Stimulated activated CD4-positive, alpha-beta T cell treated with anti-CD3 and anti-CD28 coated beads, Interleukin-12 subunit alpha, Interleukin-12 subunit beta, amount 100 ng/mL, for 4 hours (primary cell): ENCODE results near the gene NUDC.
"Not testable (repeated sequence)": the region's sequence is repeated elsewhere in the genome, so short reads cannot be mapped to it uniquely, and the experiment has no call there.

Experiments used
- DNase-seq: peaks from one replicate; pipeline ENCODE4 v3.0.0-alpha.2; 2020

The NUDC gene

DNA sequence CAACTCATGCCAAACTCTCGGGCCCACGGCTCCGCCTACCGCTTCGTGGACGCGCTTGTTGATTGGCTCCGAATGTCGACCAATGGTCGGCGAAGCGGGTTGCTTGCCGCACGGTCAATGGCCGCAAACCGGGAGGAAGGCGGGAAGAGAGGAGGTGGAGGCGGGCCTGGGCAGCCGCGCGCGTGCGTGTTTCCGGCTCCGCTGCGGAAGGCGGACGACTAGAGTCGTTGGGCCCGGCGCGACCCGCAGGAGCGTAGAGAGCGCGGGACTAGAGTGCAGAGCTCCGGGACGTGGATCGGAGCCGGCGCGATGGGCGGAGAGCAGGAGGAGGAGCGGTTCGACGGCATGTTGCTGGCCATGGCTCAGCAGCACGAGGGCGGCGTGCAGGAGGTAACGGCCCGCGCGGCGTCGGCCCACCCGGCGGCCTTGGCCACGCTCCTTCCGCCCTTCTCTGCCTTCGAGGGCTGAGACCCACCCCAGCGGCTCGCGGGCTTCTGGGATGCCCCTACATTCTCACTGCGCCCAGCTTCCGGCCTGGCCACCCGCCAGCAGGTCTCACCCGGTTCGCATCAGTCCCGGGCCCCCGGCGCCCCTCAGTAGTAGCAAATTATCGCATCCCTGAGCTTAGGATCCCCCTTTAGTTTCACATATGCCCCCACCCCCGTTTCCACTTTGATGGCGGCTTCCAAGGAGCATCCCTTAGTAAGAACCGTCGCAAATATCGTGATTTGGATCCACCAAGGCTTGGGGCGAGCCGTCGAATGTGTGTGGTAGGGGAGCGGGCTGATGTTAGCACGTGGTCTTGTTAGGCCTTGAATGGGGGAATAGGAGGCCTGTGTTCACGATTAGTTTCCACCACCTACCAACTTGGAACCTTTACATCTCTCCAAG, at the start of gene NUDC:
Gene NUDC, plus strand, starts transcription at position 204 of the 891 bp plus-strand sequence. Its CDS starts 106 bp downstream, at position 310.
- peak; percentile 92 for DNase-seq

GRCh38 chr1:26873097-26873496, 48.4 kb upstream of the NUDC start:
- DNase-seq, result not testable (repeated sequence)

GRCh38 chr1:26874896-26875295, 46.6 kb upstream of the NUDC start:
- no peak for DNase-seq

DNA sequence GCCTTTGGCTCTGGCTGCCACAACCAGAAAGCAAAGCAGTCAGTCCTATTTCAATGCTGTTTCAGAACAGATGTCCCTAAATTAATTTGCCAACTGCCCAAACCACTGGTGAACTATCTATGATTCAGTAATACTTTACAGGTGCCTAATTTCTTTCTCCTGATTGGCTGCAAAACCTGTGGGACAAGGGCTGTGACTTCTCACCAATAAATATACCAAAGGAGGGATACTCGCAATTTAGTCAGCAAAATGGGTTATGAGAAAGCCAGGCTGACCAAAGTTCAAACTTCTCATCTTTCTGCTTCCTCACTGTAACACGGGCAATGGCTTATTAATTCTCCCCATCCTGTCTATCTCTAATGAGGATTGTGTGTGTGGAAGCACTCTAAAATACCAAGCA, 44.2 kb upstream of the NUDC start:
- no peak for DNase-seq

- no peak for DNase-seq
These were observed 41.8 kb upstream of the NUDC start for GRCh38 chr1:26879793-26880192.

DNA sequence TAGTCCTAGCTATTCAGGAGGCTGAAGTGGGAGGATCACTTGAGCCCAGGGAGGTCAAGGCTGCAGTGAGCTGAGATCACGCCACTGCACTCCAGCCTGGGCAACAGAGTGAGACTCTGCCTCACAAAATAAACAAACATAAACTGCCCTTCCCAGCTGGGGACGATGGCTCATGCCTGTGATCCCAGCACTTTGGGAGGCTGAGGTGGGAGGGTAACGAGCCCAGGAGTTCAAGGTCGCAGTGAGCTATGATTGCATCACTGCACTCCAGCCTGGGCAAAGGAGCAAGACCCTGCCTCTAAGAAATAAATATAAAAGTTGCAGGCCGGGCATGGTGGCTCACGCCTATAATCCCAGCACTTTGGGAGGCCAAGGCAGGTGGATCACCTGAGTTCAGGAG, 39.9 kb upstream of the NUDC start:
- not testable (repeated sequence) for DNase-seq

- DNase-seq, result no peak
These were observed 38.7 kb upstream of the NUDC start for GRCh38 chr1:26882696-26883463.

GRCh38 chr1:26887125-26887524, 34.4 kb upstream of the NUDC start:
- DNase-seq, result no peak

DNA sequence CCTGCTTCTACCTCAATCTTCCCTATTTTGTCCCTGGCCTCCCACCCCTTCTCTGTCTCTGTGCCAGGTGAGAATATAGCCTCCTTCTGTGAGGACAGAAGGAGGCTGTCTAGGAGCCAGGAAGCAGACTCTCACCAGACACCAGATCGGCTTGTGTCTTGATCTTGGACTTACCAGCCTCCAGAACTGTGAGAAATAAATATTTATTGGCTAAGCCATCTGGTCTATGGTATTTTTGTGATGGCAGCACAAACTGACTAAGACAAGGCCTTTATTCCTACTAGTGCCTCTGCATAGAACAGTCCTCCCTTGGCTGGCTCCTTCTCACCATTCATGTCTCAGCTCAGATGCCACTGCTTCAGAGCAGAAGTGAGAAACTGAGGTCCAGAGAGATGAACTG, 33.3 kb upstream of the NUDC start:
- DNase-seq, result no peak

- peak; percentile 75 for DNase-seq
These were observed 31.7 kb upstream of the NUDC start, which contains the start of gene GPN2 for GRCh38 chr1:26889551-26890466. TSS of gene GPN2 (minus strand) at chr1:26890283. CDS start at chr1:26890096, 187 bp downstream.

DNA sequence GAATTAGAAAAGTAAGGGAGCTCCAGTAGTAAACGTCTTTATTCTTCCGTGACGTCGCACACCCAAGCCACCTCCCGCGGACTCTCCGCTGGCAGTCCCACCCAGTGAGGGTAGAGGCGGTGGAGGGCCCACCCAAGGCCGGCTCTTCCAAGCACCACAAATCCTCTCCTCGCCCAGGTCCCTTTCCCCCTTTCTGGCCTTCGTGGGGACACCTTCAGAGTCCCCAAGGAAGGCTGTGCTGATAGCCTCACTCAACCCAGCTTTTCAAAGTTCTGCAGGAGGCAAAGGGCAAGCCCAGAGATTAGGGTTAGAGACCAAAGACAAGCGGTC, 31.1 kb upstream of the NUDC start:
- no peak for DNase-seq

GRCh38 chr1:26894263-26894662, 27.3 kb upstream of the NUDC start:
- no peak for DNase-seq

GRCh38 chr1:26897351-26897750, 24.2 kb upstream of the NUDC start:
- no peak for DNase-seq

DNA sequence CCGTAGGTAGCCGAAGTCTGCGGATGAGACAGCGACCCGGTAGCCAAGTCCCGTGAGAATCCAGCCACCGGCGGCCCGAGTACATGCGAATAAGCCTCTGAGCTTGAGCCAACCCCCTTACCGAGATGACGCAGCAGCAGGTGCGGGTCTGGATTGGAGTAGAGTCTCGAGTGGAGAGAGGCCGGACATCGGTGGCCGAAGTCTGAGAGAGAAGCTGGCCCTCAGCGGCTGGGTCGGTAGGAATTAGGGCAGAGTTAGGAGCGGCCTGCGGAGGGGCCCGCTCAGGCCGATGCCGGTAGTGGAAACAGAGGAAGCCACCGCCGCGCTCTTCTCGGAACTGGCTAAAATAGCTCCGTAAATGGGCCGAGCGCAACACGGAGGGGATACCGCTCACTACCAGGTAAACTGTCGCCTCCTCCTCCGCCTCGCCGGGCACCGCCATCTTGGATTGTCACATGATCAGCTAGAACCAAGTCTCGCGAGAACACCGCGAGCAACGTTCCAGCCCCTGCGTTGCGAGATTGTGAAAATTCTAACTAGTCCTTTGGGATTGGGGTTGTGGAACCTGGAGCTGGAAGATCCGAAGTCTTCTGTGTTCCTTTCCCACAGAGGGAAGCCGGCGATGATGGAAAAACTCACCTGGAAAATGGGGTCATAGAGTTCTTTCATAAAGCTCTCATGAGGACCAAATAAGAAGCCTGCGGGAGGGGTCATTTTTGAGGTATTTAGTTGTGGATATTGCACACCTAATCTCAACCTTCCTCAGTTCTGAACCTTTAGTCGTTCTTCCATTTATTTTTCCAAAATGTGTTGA, 21.3 kb upstream of the NUDC start, which contains the start of gene GPATCH3:
Gene GPATCH3, minus strand, starts transcription at position 467 of the 814 bp plus-strand sequence. Its CDS starts 25 bp downstream, at position 442.
- DNase-seq, result peak; percentile 83

DNA sequence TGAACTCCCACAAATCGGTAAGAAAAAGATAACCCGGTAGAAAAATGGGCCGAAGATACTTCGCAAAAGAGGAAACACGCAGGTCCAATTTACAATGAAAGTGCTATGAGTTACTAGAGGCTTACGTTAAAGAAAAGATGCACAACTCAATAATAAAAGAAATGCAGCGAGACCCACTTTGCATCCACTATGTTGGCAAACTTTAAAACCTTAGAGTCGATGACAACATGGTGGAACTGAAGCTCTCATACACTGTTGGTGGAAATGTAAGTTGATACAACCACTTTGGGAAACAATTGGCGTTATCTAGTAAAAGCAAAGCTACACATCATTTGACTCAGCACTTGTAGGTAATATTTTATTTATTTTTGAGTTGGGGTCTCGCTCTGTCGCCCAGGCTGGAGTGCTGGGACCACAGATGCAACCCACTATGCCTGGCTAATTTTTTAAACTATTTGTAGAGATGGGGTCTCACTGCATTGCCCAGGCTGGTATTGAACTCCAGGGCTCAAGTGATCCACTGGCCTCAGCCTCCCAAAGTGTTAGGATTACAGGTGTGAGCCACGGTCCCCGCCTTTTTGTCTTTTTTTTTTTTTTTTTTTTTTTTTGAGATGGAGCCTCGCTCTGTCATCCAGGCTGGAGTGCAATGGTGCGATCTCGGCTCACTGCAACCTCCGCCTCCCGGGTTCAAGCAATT, 20.6 kb upstream of the NUDC start:
- DNase-seq, result no peak

GRCh38 chr1:26907071-26907917, 14.2 kb upstream of the NUDC start:
- no peak for DNase-seq

DNA sequence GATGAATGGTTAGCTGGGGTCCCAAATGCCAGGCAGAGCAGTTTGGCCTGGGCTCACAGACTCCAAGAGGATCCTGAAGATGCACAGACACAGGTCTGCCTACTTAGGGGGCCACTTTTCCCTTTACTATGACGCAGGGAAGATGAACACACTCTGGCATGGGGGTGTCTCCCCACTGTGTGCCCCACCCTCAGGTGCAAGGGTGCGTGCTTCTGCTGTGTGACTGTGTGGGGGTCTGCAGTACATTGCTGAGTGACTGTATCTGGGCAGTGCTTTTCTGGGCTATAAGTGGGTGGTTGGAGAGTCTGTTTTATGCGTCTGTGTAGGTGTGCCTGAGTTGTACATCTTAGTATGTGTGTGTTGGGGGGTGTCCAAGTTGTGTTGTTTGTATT, 11.6 kb upstream of the NUDC start:
- no peak for DNase-seq

DNA sequence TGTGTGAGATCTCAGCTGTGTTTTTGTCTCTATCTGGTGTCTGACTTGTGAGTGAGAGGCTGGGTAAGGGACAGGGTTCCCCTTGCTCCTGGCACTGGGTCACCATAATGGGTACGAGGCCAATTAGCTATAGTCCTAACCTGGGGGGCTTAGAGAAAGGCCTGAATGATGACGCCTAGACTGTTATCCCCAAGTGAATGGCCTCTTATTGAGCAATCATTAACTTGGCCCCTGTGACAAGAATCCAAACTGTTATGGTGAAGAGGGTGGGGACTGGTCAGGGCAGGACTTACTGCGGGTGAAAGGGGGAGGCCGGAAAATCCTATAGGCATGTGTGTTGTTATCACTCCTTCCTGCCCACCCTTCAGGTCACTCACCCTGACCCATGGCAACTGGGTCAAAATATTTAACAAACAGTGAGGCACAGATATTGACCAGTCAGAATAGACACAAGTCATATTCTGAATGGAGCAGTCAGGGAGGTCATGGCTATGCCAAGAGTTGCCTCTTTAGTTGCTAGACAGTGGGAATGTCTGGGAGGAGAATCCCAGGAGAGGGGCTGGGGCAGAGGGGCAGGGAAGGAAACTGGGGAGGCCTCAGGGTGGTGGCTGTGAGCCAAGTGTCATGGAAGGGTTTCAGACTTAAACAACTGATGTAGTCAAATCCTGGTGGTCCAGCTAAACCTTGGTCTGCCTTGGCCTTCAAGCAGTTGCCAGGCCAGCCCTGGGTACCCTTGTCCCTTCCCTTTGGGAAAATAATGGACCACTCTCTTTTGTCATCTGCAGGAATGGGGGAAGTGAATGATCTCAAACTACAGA, 11.0 kb upstream of the NUDC start:
- no peak for DNase-seq

GRCh38 chr1:26911399-26912146, 10.0 kb upstream of the NUDC start:
- no peak for DNase-seq
